Pulmonary artery endothelial cell (primary cell): ENCODE data around the gene BLM. TPM values are rescaled to one million over a fixed set of nuclear protein-coding genes. Genes with fewer than 3 reads are reported as not detected.
"Not testable (repeated sequence)": the region's sequence is repeated elsewhere in the genome, so short reads cannot be mapped to it uniquely, and the experiment has no call there.

ENCODE experiments used
- DNase-seq: peaks from one replicate; pipeline ENCODE4 v3.0.0-alpha.2; 2011; ENCODE audit warnings: low read depth, low spot score
- total RNA-seq: library from RNA; depleted of rRNA; stranded (reverse); fragments of >200 nt; gene quantifications from 2 replicates; pipeline ENCODE4 v1.2.3, GENCODE V29; 2014

Gene BLM
- total RNA-seq, 1 donor from 2014 or later: 6.5 TPM

DNA sequence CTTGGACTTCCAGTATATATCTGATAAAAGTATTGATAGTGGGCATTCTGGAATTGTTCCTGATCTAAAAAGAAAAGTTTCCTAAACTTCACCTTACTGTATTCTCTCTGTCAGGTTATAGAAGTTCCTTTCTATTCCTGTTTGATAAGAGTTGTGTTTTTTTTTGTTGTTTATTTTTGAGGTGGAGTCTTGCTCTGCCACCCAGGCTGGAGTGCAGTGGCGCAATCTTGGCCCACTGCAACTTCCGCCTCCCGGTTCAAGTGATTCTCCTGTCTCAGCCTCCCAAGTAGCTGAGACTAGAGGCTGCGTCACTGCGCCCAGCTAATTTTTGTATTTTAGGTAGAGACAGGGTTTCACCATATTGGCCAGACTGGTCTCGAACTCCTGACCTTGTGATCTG lies 13.1 kb downstream of the BLM start:
- no peak for DNase-seq

- no peak for DNase-seq
These were observed 18.8 kb downstream of the BLM start for GRCh38 chr15:90735923-90736322.

DNA sequence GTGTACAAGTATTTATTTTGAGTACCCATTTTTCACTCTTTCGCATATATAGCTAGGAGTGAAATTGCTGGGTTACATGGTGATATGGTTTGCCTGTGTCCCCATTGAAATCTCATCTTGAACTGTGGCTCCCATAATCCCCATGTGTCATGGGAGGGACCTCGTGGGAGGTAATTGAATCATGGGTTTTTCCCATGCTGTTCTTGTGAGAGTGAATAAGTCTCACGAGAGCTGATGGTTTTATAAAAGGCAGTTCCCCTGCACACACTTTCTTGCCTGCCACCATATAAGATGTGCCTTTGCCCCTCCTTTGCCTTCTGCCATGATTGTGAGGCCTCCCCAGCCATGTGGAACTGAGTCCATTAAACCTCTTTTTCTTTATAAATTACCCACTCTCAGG lies 23.4 kb downstream of the BLM start:
- not testable (repeated sequence) for DNase-seq

DNA sequence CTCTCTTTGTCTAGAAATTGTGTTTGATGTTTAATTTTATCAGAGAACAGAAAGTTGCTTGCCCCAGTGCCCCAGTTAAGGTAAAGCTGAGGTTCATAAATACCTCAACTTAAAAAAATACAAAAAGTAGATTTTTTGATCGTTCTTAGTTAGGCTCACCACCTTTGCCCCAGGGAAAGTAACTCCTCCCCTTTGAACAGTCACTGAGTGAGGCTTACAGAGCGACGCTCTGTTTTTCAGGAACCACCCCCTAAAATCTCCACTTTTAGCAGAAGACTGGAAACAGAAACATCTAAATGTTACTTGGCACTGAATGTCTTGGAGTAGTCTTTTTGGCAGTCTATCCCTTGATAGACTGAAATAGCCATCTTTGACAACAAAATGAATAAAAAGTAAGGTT lies 24.9 kb downstream of the BLM start:
- DNase-seq: no peak

DNA sequence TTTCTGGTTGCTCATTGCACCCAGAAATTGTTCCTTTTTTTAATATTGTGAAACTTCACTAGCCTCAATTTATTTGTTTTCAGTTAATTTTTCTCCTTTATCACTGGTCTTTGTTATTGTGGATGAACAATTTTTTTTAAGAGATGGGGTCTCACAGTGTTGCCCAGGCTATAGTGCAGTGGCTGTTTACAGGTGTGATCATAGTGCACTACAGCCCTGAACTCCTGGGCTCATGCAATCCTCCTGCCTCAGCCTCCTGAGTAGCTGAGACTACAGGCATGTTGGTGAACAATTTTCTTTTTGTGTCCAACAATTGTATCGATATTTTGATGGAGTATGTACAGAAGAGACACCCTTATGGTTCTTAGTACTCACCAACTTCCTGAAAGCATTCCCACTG lies 26.3 kb downstream of the BLM start:
- DNase-seq: no peak

GRCh38 chr15:90744759-90745402 lies 27.7 kb downstream of the BLM start:
- no peak for DNase-seq

DNA sequence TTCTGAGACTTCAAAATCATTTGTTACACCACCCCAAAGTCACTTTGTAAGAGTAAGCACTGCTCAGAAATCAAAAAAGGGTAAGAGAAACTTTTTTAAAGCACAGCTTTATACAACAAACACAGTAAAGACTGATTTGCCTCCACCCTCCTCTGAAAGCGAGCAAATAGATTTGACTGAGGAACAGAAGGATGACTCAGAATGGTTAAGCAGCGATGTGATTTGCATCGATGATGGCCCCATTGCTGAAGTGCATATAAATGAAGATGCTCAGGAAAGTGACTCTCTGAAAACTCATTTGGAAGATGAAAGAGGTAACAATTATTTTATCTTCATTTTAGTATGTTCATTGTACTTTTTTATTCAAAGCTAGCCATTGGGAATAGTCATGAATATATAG lies 32.6 kb downstream of the BLM start:
- no peak for DNase-seq

GRCh38 chr15:90750186-90750585 lies 33.0 kb downstream of the BLM start:
- DNase-seq: no peak

DNA sequence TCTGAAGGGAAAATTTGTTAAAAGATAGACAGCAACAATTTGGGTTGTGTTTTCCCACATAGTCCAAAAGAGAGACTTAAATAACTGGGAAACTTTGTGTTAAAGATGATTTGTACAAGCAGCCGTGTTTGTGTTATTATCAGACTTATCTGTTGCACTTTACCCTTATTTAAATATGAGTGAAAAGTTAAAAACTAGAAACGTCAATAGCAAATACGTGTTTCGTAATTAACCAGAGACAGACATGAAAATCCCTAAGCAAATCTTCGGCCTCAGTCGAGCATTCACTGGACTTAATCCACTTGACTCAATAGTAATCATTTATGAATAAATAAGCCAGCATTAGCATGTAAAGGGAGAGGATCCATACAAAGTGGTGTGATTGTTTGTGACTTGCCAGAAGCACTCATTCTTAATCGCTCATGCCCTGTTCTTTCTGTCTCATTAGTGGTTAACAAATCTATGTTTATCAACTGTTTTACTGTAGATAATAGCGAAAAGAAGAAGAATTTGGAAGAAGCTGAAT lies 34.2 kb downstream of the BLM start:
- no peak for DNase-seq

- DNase-seq: no peak
These were observed 39.8 kb downstream of the BLM start for GRCh38 chr15:90756916-90757315.

DNA sequence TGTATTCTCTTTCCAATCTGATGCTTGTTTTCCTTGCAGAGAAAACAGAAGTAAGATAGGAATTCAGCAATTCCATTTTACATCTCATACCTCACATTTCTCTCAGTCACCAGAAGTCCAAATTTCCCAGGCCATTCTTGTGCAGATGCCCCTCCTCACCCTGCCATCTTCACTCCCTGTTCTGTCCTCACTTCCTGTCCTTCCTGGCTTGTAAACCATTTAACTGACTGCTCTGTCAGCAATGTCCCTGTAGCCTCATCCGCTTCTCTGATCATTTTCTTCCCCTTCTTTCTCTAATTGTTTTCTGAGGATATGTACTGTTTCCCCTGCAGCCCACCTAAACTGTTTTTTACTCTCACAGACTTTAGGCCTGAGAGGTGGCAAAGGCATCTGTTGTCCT lies 40.3 kb downstream of the BLM start:
- DNase-seq: no peak

GRCh38 chr15:90760661-90761232 lies 43.6 kb downstream of the BLM start:
- no peak for DNase-seq

- DNase-seq: no peak
These were observed 44.5 kb downstream of the BLM start for GRCh38 chr15:90761629-90762028.

- no peak for DNase-seq
These were observed 45.0 kb downstream of the BLM start for GRCh38 chr15:90762109-90762508.

GRCh38 chr15:90763366-90764099 lies 46.4 kb downstream of the BLM start:
- no peak for DNase-seq

DNA sequence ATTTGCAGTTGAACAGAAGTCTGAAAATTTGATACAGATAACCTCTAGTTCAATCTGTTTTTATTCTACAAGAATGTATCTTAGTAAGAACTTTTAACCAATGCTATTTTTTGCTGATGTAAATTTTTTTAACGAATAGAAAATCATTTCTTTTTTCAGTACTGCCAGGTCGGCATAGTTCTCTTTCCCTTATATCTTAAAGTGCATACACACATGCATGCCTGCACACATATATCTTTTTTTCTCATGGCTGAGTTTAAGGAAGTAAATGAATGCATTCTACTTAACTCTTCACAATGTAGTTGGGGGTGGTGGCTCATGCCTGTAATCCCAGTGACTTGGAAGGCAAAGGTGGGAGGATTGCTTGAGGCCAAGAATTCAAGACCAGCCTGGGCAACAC lies 48.4 kb downstream of the BLM start:
- no peak for DNase-seq

DNA sequence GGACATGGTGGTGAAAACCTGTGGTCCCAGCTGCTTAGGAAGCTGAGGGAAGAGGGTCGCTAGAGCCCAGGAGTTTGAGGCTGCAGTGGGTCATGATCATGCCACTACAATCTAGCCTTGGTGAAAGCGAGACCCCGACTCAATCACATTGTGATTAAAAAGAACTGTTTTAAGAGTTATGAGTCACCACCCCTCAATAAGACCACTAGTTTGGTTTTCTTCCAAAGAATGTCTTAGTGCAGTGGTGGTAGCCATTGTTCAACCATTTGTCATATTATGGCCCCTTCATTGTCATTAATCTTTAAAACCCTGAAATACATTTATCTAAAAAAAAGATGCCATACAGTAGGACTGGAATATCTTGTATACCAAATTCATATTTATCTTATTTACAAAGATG lies 48.8 kb downstream of the BLM start:
- no peak for DNase-seq

- DNase-seq: no peak
These were observed 52.2 kb downstream of the BLM start for GRCh38 chr15:90769375-90769774.

DNA sequence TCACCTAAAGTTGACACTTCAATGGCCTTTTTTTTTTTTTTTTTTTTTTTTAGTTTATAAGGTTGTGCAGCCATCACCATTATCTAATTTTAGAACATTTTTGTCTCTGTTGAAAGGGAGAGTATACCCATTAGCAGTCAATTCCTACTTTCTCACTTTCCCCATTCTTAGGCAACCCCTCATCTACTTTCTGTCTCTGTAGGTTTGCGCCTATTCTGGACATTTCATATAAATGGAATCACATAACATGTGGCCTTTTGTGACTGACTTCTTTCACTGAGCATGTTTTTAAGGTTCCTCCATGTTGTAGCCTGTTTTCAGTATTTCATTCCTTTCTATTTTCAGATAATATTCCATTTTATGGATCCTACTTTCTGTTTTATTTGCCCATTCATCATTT lies 56.3 kb downstream of the BLM start:
- DNase-seq: no peak

DNA sequence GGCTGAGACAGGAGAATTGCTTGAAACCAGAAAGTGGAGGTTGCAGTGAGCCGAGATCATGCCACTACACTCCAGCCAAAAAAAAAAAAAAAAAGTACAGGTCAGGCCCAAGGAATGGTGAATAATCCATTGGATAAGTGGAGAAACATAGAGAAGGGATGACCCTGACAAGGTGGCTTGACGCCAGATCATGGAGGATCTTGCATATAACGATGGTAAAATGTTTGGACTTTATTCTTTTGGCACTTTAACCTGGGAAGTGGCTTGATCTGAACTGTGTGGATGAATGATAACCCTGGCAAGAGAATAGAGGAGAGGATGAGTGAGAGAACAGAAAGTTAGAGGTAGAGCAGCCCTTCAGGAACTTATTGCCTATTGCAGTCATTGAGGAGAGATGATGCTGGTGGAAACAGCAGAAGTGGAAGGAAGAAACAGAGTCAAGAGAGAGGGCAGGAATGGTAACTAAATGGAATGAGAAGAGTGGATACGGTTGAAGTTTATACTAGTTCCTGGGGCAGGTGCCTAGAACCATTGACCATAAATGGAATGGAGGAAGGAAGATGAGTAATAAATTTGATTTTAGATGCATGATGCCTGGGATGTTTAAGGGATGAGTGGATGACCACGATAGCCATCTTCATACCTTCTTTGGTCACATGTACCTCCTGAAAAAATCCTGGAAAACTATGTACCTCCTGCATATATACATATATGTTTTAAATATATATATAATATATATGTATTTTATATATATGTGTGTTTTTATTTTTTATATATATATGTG lies 57.8 kb downstream of the BLM start:
- no peak for DNase-seq

- no peak for DNase-seq
These were observed 63.8 kb downstream of the BLM start for GRCh38 chr15:90780916-90781315.

GRCh38 chr15:90782442-90782841 lies 65.3 kb downstream of the BLM start:
- no peak for DNase-seq
